HepG2 (cell line): ENCODE results near the gene SYNGR2. TPM values are rescaled to one million over a fixed set of nuclear protein-coding genes. Genes with fewer than 3 reads are reported as not detected.

Source experiments
- ETV5 ChIP-seq: IDR thresholded peaks from 2 replicates; pipeline ENCODE4 v1.6.1; 2018; ENCODE audit warnings: missing biosample characterization, missing genetic modification reagents, inconsistent platforms, borderline replicate concordance
- HOMEZ ChIP-seq: IDR thresholded peaks from 2 replicates; pipeline ENCODE4 v1.6.1; 2016; ENCODE audit warnings: low read depth
- MAX ChIP-seq: IDR thresholded peaks from 2 replicates; pipeline ENCODE4 v1.6.1; 2012; ENCODE audit warnings: inconsistent platforms
- MNT ChIP-seq: fragments of 450-650 bp; IDR thresholded peaks from 2 replicates; pipeline ENCODE4 v1.6.1; 2016
- NFYB ChIP-seq: sonication (generic); formaldehyde crosslinking; IDR thresholded peaks from 2 replicates; pipeline ENCODE4 v1.4.0; 2020; ENCODE audit warnings: missing genetic modification reagents
- PAF1 ChIP-seq: IDR thresholded peaks from 2 replicates; pipeline ENCODE4 v1.6.1; 2016; ENCODE audit warnings: missing genetic modification reagents, missing compliant biosample characterization
- PHF20 ChIP-seq: sonication (generic); formaldehyde crosslinking; IDR thresholded peaks from 2 replicates; pipeline ENCODE4 v1.5.0; 2020; ENCODE audit warnings: mild to moderate bottlenecking, missing genetic modification reagents
- POGZ ChIP-seq: sonication (generic); formaldehyde crosslinking; IDR thresholded peaks from 2 replicates; pipeline ENCODE4 v1.4.0; 2020; ENCODE audit warnings: mild to moderate bottlenecking, missing genetic modification reagents
- RCOR2 ChIP-seq: IDR thresholded peaks from 2 replicates; pipeline ENCODE4 v1.6.1; 2016; ENCODE audit warnings: missing biosample characterization, missing genetic modification reagents
- SKI ChIP-seq: fragments of 450-650 bp; IDR thresholded peaks from one replicate; pipeline ENCODE4 v1.6.1; 2018; ENCODE audit warnings: mild to moderate bottlenecking; ENCODE audit not compliant: partially characterized antibody
- SKIL ChIP-seq: sonication (generic); formaldehyde crosslinking; IDR thresholded peaks from 2 replicates; pipeline ENCODE4 v1.8.0; 2022; ENCODE audit warnings: missing genetic modification reagents, mild to moderate bottlenecking, moderate library complexity, borderline replicate concordance
- ZBTB21 ChIP-seq: sonication (generic); formaldehyde crosslinking; IDR thresholded peaks from 2 replicates; pipeline ENCODE4 v1.4.0; 2020; ENCODE audit warnings: missing genetic modification reagents
- ZNF773 ChIP-seq: sonication (generic); formaldehyde crosslinking; IDR thresholded peaks from 2 replicates; pipeline ENCODE4 v1.4.0; 2020; ENCODE audit warnings: missing genetic modification reagents, borderline replicate concordance
- ZSCAN21 ChIP-seq: sonication (generic); formaldehyde crosslinking; IDR thresholded peaks from 2 replicates; pipeline ENCODE4 v1.8.0; 2022; ENCODE audit warnings: mild to moderate bottlenecking, missing genetic modification reagents, moderate library complexity, borderline replicate concordance
- polyA plus RNA-seq, 8 experiments: library from polyadenylated mRNA; depleted of rRNA in 3 of 8; stranded (reverse) in 7 of 8; unstranded in 1 of 8; fragments of >200 nt; fragmentation: Illumina TruSeq in 4 of 8; extraction: Trizol in 4 of 8; gene quantifications; 2 replicates each; pipeline versions ENCODE4 v1.2.1 to v1.2.3, GENCODE V29; 2011 to 2016; ENCODE audit warnings: low read depth in 4 of 8, missing spikeins in 1 of 8, mixed read lengths in 1 of 8; ENCODE audit not compliant: insufficient read depth in 1 of 8
- total RNA-seq, 5 experiments: library from RNA; depleted of rRNA; stranded (reverse); fragments of >200 nt; fragmentation: Illumina TruSeq; extraction: Trizol; gene quantifications; 2 replicates each; pipeline ENCODE4 v1.2.3, GENCODE V29; 2016; ENCODE audit warnings: low read depth in 1 of 5
- TF ChIP-seq, protein P1 (sequence below): sonication (generic); formaldehyde crosslinking; IDR thresholded peaks from 2 replicates; pipeline ENCODE4 v1.5.1; 2020; ENCODE audit warnings: missing genetic modification reagents, mild to moderate bottlenecking, borderline replicate concordance
- TF ChIP-seq, protein P2 (sequence below): sonication (generic); formaldehyde crosslinking; IDR thresholded peaks from 2 replicates; pipeline ENCODE4 v1.4.0; 2020; ENCODE audit warnings: missing genetic modification reagents, borderline replicate concordance

The SYNGR2 gene
- total and polyA plus RNA-seq, 2 of the 13 experiments (the other 11 are each of a cell fraction or from before 2014, with no cell fraction given) = 46.7 to 170 TPM

GRCh38 chr17:78128551-78129350, 39.6 kb upstream of the SYNGR2 start, which contains the start of gene TMC6 (continued):
- TF ChIP-seq, protein P1, sequence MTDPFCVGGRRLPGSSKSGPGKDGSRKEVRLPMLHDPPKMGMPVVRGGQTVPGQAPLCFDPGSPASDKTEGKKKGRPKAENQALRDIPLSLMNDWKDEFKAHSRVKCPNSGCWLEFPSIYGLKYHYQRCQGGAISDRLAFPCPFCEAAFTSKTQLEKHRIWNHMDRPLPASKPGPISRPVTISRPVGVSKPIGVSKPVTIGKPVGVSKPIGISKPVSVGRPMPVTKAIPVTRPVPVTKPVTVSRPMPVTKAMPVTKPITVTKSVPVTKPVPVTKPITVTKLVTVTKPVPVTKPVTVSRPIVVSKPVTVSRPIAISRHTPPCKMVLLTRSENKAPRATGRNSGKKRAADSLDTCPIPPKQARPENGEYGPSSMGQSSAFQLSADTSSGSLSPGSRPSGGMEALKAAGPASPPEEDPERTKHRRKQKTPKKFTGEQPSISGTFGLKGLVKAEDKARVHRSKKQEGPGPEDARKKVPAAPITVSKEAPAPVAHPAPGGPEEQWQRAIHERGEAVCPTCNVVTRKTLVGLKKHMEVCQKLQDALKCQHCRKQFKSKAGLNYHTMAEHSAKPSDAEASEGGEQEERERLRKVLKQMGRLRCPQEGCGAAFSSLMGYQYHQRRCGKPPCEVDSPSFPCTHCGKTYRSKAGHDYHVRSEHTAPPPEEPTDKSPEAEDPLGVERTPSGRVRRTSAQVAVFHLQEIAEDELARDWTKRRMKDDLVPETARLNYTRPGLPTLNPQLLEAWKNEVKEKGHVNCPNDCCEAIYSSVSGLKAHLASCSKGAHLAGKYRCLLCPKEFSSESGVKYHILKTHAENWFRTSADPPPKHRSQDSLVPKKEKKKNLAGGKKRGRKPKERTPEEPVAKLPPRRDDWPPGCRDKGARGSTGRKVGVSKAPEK (CRISPR knock-in tag) = 0 out of 2 replicates have a peak, but pooled peaks have one; percentile 26
- no peak for TF ChIP-seq PAF1 (CRISPR knock-in tag)
- no peak for TF ChIP-seq PHF20
- no peak for TF ChIP-seq ZBTB21 (CRISPR knock-in tag)
- peak; percentile 12 for TF ChIP-seq SKI
- peak; percentile 68; the same call in 1 of the 2 replicates for TF ChIP-seq MAX
- no peak for TF ChIP-seq RCOR2 (CRISPR knock-in tag)
- 0 out of 2 replicates have a peak, but pooled peaks have one; percentile 30 for TF ChIP-seq MNT
- no peak for TF ChIP-seq HOMEZ (CRISPR knock-in tag)
- TF ChIP-seq ETV5 (CRISPR knock-in tag) = peak; percentile 90
- TF ChIP-seq, protein P2, sequence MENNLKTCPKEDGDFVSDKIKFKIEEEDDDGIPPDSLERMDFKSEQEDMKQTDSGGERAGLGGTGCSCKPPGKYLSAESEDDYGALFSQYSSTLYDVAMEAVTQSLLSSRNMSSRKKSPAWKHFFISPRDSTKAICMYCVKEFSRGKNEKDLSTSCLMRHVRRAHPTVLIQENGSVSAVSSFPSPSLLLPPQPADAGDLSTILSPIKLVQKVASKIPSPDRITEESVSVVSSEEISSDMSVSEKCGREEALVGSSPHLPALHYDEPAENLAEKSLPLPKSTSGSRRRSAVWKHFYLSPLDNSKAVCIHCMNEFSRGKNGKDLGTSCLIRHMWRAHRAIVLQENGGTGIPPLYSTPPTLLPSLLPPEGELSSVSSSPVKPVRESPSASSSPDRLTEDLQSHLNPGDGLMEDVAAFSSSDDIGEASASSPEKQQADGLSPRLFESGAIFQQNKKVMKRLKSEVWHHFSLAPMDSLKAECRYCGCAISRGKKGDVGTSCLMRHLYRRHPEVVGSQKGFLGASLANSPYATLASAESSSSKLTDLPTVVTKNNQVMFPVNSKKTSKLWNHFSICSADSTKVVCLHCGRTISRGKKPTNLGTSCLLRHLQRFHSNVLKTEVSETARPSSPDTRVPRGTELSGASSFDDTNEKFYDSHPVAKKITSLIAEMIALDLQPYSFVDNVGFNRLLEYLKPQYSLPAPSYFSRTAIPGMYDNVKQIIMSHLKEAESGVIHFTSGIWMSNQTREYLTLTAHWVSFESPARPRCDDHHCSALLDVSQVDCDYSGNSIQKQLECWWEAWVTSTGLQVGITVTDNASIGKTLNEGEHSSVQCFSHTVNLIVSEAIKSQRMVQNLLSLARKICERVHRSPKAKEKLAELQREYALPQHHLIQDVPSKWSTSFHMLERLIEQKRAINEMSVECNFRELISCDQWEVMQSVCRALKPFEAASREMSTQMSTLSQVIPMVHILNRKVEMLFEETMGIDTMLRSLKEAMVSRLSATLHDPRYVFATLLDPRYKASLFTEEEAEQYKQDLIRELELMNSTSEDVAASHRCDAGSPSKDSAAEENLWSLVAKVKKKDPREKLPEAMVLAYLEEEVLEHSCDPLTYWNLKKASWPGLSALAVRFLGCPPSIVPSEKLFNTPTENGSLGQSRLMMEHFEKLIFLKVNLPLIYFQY (CRISPR knock-in tag) = 0 out of 2 replicates have a peak, but pooled peaks have one; percentile 65
- no peak for TF ChIP-seq ZNF773 (CRISPR knock-in tag)
- TF ChIP-seq NFYB (CRISPR knock-in tag) = no peak
- no peak for TF ChIP-seq SKIL
- TF ChIP-seq ZSCAN21 (CRISPR knock-in tag) = no peak
- TF ChIP-seq POGZ (CRISPR knock-in tag) = no peak
